WTC11 (cell line): ENCODE results near the gene SLC12A4. TPM values are rescaled to one million over a fixed set of nuclear protein-coding genes. Genes with fewer than 3 reads are reported as not detected.

Experiments used
- ATAC-seq: fragments of 200-7000 bp; cut with Tn5 transposase; 2 replicates; pipeline ENCODE4 v1.10.0; 2021; ENCODE audit warnings: mild to moderate bottlenecking, moderate library complexity
- CTCF ChIA-PET: fragments of 300-600 bp; sonication (Branson Sonifier 250); formaldehyde crosslinking; loops from one replicate; lab custom pipeline; 2021; ENCODE audit warnings: antibody characterized with exemption; lab: Charles Lee
- POLR2A ChIA-PET: fragments of 350-600 bp; sonication (Branson Sonifier 250); formaldehyde crosslinking; loops from one replicate; lab custom pipeline; 2021; ENCODE audit warnings: antibody characterized with exemption; lab: Charles Lee
- DNase-seq: peaks from one replicate; pipeline ENCODE4 v3.0.0; 2021; ENCODE audit warnings: low spot score
- H3K27ac Mint-ChIP-seq: 2 replicates; pipeline ENCODE4 v1.8.0; 2021; ENCODE audit warnings: mixed read lengths
- H3K27me3 Mint-ChIP-seq: 2 replicates; pipeline ENCODE4 v1.8.0; 2021; ENCODE audit warnings: low read depth, mild to moderate bottlenecking, moderate library complexity, mixed read lengths
- H3K36me3 Mint-ChIP-seq: 2 replicates; pipeline ENCODE4 v1.8.0; 2021; ENCODE audit warnings: mixed read lengths
- H3K4me1 Mint-ChIP-seq: 2 replicates; pipeline ENCODE4 v1.8.0; 2022; ENCODE audit warnings: mixed read lengths
- H3K4me3 Mint-ChIP-seq: 2 replicates; pipeline ENCODE4 v1.8.0; 2021; ENCODE audit warnings: mild to moderate bottlenecking, moderate library complexity, mixed read lengths
- H3K9me3 Mint-ChIP-seq: 2 replicates; pipeline ENCODE4 v1.8.0; 2021; ENCODE audit warnings: mixed read lengths
- ATF6 ChIP-seq: sonication (generic); formaldehyde crosslinking; IDR thresholded peaks from 2 replicates; pipeline ENCODE4 v1.8.1; 2023; ENCODE audit warnings: mild to moderate bottlenecking, missing genetic modification reagents
- CBFB ChIP-seq: sonication (generic); formaldehyde crosslinking; IDR thresholded peaks from 2 replicates; pipeline ENCODE4 v1.8.1; 2022; ENCODE audit warnings: mild to moderate bottlenecking, low read depth, missing genetic modification reagents
- CREB1 ChIP-seq: sonication (generic); formaldehyde crosslinking; IDR thresholded peaks from 2 replicates; pipeline ENCODE4 v1.8.0; 2023; ENCODE audit warnings: mild to moderate bottlenecking, missing genetic modification reagents
- E2F1 ChIP-seq: sonication (generic); formaldehyde crosslinking; IDR thresholded peaks from 2 replicates; pipeline ENCODE4 v1.8.0; 2022; ENCODE audit warnings: mild to moderate bottlenecking, missing genetic modification reagents
- ESRRA ChIP-seq: sonication (generic); formaldehyde crosslinking; IDR thresholded peaks from 2 replicates; pipeline ENCODE4 v1.8.1; 2022; ENCODE audit warnings: mild to moderate bottlenecking, missing genetic modification reagents, borderline replicate concordance
- ETV6 ChIP-seq: sonication (generic); formaldehyde crosslinking; IDR thresholded peaks from 2 replicates; pipeline ENCODE4 v1.8.1; 2022; ENCODE audit warnings: mild to moderate bottlenecking, missing genetic modification reagents
- FOXK1 ChIP-seq: sonication (generic); formaldehyde crosslinking; IDR thresholded peaks from 2 replicates; pipeline ENCODE4 v1.8.0; 2022; ENCODE audit warnings: mild to moderate bottlenecking, moderate library complexity, missing genetic modification reagents
- GTF2I ChIP-seq: fragments of 250-450 bp; sonication (Bioruptor Pico); conservative IDR thresholded peaks from 2 replicates; pipeline ENCODE4 v1.4.0; 2021; ENCODE audit warnings: mild to moderate bottlenecking
- IRF2 ChIP-seq: sonication (generic); formaldehyde crosslinking; IDR thresholded peaks from 2 replicates; pipeline ENCODE4 v1.8.0; 2022; ENCODE audit warnings: low read depth, missing genetic modification reagents, borderline replicate concordance
- MXD4 ChIP-seq: fragments of 250-450 bp; sonication (Bioruptor Pico); IDR thresholded peaks from 2 replicates; pipeline ENCODE4 v1.8.0; 2021; ENCODE audit warnings: mild to moderate bottlenecking, moderate library complexity, borderline replicate concordance
- NR3C1 ChIP-seq: sonication (generic); formaldehyde crosslinking; conservative IDR thresholded peaks from 2 replicates; pipeline ENCODE4 v1.8.1; 2023; ENCODE audit warnings: low read depth, mild to moderate bottlenecking, missing genetic modification reagents
- OVOL2 ChIP-seq: fragments of 250-450 bp; sonication (Bioruptor Pico); IDR thresholded peaks from 2 replicates; pipeline ENCODE4 v1.9.0; 2021; ENCODE audit warnings: mild to moderate bottlenecking, borderline replicate concordance
- PRRX2 ChIP-seq: fragments of 250-450 bp; sonication (Bioruptor Pico); IDR thresholded peaks from 2 replicates; pipeline ENCODE4 v1.8.0; 2021; ENCODE audit warnings: mild to moderate bottlenecking
- SOX15 ChIP-seq: fragments of 250-450 bp; sonication (Bioruptor Pico); IDR thresholded peaks from 2 replicates; pipeline ENCODE4 v1.9.0; 2021; ENCODE audit warnings: mild to moderate bottlenecking
- ZBTB21 ChIP-seq: sonication (generic); formaldehyde crosslinking; IDR thresholded peaks from 2 replicates; pipeline ENCODE4 v1.8.1; 2023; ENCODE audit warnings: mild to moderate bottlenecking, missing genetic modification reagents, borderline replicate concordance
- ZNF138 ChIP-seq: sonication (generic); formaldehyde crosslinking; conservative IDR thresholded peaks from 2 replicates; pipeline ENCODE4 v1.8.1; 2022; ENCODE audit warnings: mild to moderate bottlenecking, moderate library complexity, missing genetic modification reagents
- ZNF281 ChIP-seq: sonication (generic); formaldehyde crosslinking; IDR thresholded peaks from 2 replicates; pipeline ENCODE4 v1.8.0; 2023; ENCODE audit warnings: mild to moderate bottlenecking, missing genetic modification reagents
- ZNF317 ChIP-seq: sonication (generic); formaldehyde crosslinking; IDR thresholded peaks from 2 replicates; pipeline ENCODE4 v1.8.1; 2023; ENCODE audit warnings: low read depth, mild to moderate bottlenecking, moderate library complexity, missing genetic modification reagents, borderline replicate concordance
- total RNA-seq: library from RNA; stranded (reverse); gene quantifications from 3 replicates; pipeline ENCODE4 v1.2.3, GENCODE V29; 2021
- TF ChIP-seq, protein P1 (sequence below): sonication (generic); formaldehyde crosslinking; IDR thresholded peaks from 2 replicates; pipeline ENCODE4 v1.8.1; 2022; ENCODE audit warnings: low read depth, mild to moderate bottlenecking, moderate library complexity, missing genetic modification reagents, borderline replicate concordance
- TF ChIP-seq, protein P2 (sequence below): fragments of 250-450 bp; sonication (Bioruptor Pico); IDR thresholded peaks from 2 replicates; pipeline ENCODE4 v2.1.2; 2022; ENCODE audit warnings: mild to moderate bottlenecking, moderate library complexity

SLC12A4 gene
- total RNA-seq, 1 experiment from 2014 or later: 94.1 TPM

DNA sequence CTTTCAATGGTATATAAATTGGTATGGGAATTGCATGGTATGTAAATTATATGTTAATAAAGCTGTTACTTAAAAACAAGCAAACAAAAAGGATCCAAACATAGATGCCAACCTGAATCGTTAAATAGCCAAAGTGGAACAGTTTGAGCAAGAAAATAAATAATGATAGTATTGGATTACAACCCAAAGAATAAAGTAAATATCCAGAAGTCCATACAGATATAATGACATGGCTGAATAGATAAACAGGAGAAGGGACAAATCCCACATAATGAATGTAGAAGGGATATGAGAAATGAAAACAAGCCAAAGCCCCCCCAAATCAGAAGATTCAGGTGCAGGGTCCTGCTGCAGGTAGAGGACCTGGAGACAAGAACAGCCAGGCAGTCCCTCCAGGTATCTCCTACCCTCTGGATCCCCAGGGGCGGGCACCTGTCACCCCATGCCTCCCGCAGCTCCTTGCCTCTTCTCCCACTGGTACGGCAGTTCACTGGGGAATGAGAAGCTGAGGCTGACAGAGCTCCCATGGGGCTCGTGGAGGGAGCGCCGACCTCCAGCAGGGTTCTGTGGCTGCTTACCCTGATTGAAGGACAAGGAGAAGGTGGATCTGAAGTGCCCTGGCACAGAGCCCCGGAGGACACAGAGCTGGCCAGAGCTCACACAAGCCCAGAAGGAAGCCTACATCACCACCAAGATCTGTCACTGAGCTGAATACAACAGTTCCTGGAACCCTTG lies 14.6 kb downstream of the SLC12A4 start:
- TF ChIP-seq OVOL2 (CRISPR knock-in tag) (no peak), CREB1 (CRISPR knock-in tag) (no peak), E2F1 (no peak), MXD4 (CRISPR knock-in tag) (no peak), SOX15 (no peak), ZBTB21 (CRISPR knock-in tag) (no peak), CBFB (no peak), PRRX2 (CRISPR knock-in tag) (no peak)
- TF ChIP-seq, protein P1, sequence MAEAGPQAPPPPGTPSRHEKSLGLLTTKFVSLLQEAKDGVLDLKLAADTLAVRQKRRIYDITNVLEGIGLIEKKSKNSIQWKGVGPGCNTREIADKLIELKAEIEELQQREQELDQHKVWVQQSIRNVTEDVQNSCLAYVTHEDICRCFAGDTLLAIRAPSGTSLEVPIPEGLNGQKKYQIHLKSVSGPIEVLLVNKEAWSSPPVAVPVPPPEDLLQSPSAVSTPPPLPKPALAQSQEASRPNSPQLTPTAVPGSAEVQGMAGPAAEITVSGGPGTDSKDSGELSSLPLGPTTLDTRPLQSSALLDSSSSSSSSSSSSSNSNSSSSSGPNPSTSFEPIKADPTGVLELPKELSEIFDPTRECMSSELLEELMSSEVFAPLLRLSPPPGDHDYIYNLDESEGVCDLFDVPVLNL (CRISPR knock-in tag): no peak
- H3K4me1 Mint-ChIP-seq: no peaks in the 10 kb centered on the region
- H3K27ac Mint-ChIP-seq: no peak overlapping the region
- no peak for ATAC-seq
- H3K36me3 Mint-ChIP-seq: peaks cover 46% of the 10 kb centered on the region
- H3K27me3 Mint-ChIP-seq: no peaks in the 10 kb centered on the region
- DNase-seq: no peak
- no peak overlapping the region for H3K4me3 Mint-ChIP-seq
- no peaks in the 10 kb centered on the region for H3K9me3 Mint-ChIP-seq
- ChIA-PET POLR2A (no interaction called here), CTCF (interaction anchor here (0.9 to 1.5 kb wide), 2 partner anchors 12 to 87 kb away, joined by 4 read pairs; no protein-coding TSS in a partner anchor)

DNA sequence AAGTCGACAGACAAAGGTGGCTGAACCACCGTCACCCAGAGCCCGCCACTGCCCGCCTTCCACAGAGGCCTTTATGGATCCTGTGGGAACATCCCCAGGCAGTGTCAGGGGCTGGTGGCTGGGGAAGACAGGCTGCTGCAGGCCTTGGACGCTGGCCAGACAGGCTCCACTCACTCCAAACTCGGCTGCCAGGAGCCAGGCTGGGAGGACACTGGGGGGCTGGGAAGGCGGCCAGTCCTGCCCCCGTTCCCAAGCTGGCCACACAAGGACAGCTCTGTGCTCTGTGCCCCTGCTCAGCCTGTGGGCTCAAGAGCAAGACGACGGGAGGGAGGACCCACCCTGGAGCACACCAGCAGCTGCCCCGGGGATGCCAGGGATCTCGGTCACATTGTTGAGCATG lies 17.0 kb downstream of the SLC12A4 start:
- ChIA-PET CTCF (interaction anchor here (0.7 kb wide), 1 partner anchor 11 kb away, joined by 3 read pairs; no protein-coding TSS in a partner anchor), POLR2A (no interaction called here)
- no peaks in the 10 kb centered on the region for H3K4me1 Mint-ChIP-seq
- no peaks in the 10 kb centered on the region for H3K27me3 Mint-ChIP-seq
- H3K4me3 Mint-ChIP-seq: no peak overlapping the region
- no peak for DNase-seq
- H3K36me3 Mint-ChIP-seq: peaks cover 40% of the 10 kb centered on the region
- H3K9me3 Mint-ChIP-seq: no peaks in the 10 kb centered on the region
- ATAC-seq: no peak
- no peak for TF ChIP-seq ESRRA
- no peak for TF ChIP-seq ETV6 (CRISPR knock-in tag)
- no peak for TF ChIP-seq GTF2I (CRISPR knock-in tag)
- TF ChIP-seq ZNF317: no peak
- TF ChIP-seq ZNF281: no peak
- TF ChIP-seq SOX15: no peak
- no peak for TF ChIP-seq IRF2 (CRISPR knock-in tag)
- no peak for TF ChIP-seq ZNF138
- TF ChIP-seq NR3C1 (CRISPR knock-in tag): no peak
- TF ChIP-seq ATF6 (CRISPR knock-in tag): no peak
- TF ChIP-seq, protein P2, sequence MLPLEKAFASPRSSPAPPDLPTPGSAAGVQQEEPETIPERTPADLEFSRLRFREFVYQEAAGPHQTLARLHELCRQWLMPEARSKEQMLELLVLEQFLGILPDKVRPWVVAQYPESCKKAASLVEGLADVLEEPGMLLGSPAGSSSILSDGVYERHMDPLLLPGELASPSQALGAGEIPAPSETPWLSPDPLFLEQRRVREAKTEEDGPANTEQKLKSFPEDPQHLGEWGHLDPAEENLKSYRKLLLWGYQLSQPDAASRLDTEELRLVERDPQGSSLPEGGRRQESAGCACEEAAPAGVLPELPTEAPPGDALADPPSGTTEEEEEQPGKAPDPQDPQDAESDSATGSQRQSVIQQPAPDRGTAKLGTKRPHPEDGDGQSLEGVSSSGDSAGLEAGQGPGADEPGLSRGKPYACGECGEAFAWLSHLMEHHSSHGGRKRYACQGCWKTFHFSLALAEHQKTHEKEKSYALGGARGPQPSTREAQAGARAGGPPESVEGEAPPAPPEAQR (CRISPR knock-in tag): no peak
- TF ChIP-seq FOXK1 (CRISPR knock-in tag): no peak
- no peak overlapping the region for H3K27ac Mint-ChIP-seq
